Measurements from ENCODE around the gene TRPC3. TPM values are rescaled to one million over a fixed set of nuclear protein-coding genes. Genes with fewer than 3 reads are reported as not detected.
A peak's percentile ranks its signal among the peaks of the same experiment; 100 is the strongest.

TRPC3 gene
- total RNA-seq (not detected), polyA plus RNA-seq (under 1 TPM in 1 of 3 donors, not detected in 2; 0.31 TPM), total RNA-seq (0 to 0.17 (median 0) reads per million in 6 experiments)

- Mint-ChIP-seq H3K27ac (peak within 1 kb of the TSS in 2 of 10 donors; percentile 49 to 50), H3K4me3 (peak within 1 kb of the TSS; percentile 83 to 97 (median 90)), H3K27me3 (peaks cover 8 to 52% (median 41%) of the 10 kb centered on the region in 5 donors), H3K36me3 (no peaks in the 10 kb centered on the region), H3K4me1 (peaks cover 3 to 21% (median 15%) of the 10 kb centered on the region in 4 donors), H3K9me3 (no peaks in the 10 kb centered on the region)
- ATAC-seq (peak; percentile 38 to 57), DNase-seq (peak in 6 of 10 donors; percentile 13 to 29 (median 18))
- POLR2A ChIA-PET: no interaction called here
Measured at GRCh38 chr4:121951521-121952110, at the start of gene TRPC3. TRPC3 (minus strand) TSS chr4:121952060; CDS start chr4:121951680, 380 bp downstream.

GRCh38 chr4:122000849-122001248 is 49.0 kb upstream of the TRPC3 start:
- H3K9me3 Mint-ChIP-seq: no peaks in the 10 kb centered on the region
- H3K36me3 Mint-ChIP-seq: no peaks in the 10 kb centered on the region
- peaks cover 13 to 25% (median 17%) of the 10 kb centered on the region in 5 donors for H3K27me3 Mint-ChIP-seq
- no peak overlapping the region for H3K27ac Mint-ChIP-seq
- no peak for ATAC-seq
- POLR2A ChIA-PET: no interaction called here
- DNase-seq: no peak
- no peaks in the 10 kb centered on the region for H3K4me1 Mint-ChIP-seq
- H3K4me3 Mint-ChIP-seq: no peak overlapping the region

GRCh38 chr4:121998024-121998423 is 46.2 kb upstream of the TRPC3 start:
- H3K4me1 Mint-ChIP-seq: no peaks in the 10 kb centered on the region
- peaks cover 17 to 36% (median 22%) of the 10 kb centered on the region in 5 donors for H3K27me3 Mint-ChIP-seq
- no peak overlapping the region for H3K27ac Mint-ChIP-seq
- DNase-seq (no peak), ATAC-seq (peak in 1 of 2 donors; percentile 32)
- H3K9me3 Mint-ChIP-seq: no peaks in the 10 kb centered on the region
- POLR2A ChIA-PET: no interaction called here
- H3K36me3 Mint-ChIP-seq: no peaks in the 10 kb centered on the region
- H3K4me3 Mint-ChIP-seq: no peak overlapping the region

- ATAC-seq (no peak), DNase-seq (no peak)
- H3K4me1 Mint-ChIP-seq: no peaks in the 10 kb centered on the region
- no peak overlapping the region for H3K27ac Mint-ChIP-seq
- peaks cover 10 to 28% (median 16%) of the 10 kb centered on the region in 5 donors for H3K27me3 Mint-ChIP-seq
- POLR2A ChIA-PET: no interaction called here
- no peak overlapping the region for H3K4me3 Mint-ChIP-seq
- H3K36me3 Mint-ChIP-seq: no peaks in the 10 kb centered on the region
- H3K9me3 Mint-ChIP-seq: no peaks in the 10 kb centered on the region
Measured at GRCh38 chr4:121995790-121996537, 44.1 kb upstream of the TRPC3 start.

- DNase-seq: no peak
- POLR2A ChIA-PET: no interaction called here
- Mint-ChIP-seq H3K36me3 (no peaks in the 10 kb centered on the region), H3K4me3 (no peak overlapping the region), H3K27me3 (peaks cover 24 to 45% (median 36%) of the 10 kb centered on the region in 5 donors), H3K4me1 (peaks cover 0 to 2% (median 0%) of the 10 kb centered on the region in 4 donors), H3K27ac (no peak overlapping the region), H3K9me3 (no peaks in the 10 kb centered on the region)
- no peak for ATAC-seq
Measured at GRCh38 chr4:121991968-121992367, 40.1 kb upstream of the TRPC3 start.

- DNase-seq: no peak
- Mint-ChIP-seq H3K4me1 (peaks cover 0 to 2% (median 0%) of the 10 kb centered on the region in 4 donors), H3K27ac (no peak overlapping the region), H3K9me3 (no peaks in the 10 kb centered on the region), H3K36me3 (no peaks in the 10 kb centered on the region), H3K4me3 (no peak overlapping the region), H3K27me3 (peaks cover 25 to 43% (median 35%) of the 10 kb centered on the region in 5 donors)
- ATAC-seq: no peak
- POLR2A ChIA-PET: no interaction called here
Measured at GRCh38 chr4:121990489-121990888, 38.6 kb upstream of the TRPC3 start.

GRCh38 chr4:121989715-121990114 is 37.9 kb upstream of the TRPC3 start:
- Mint-ChIP-seq H3K27ac (no peak overlapping the region), H3K4me1 (peaks cover 0 to 2% (median 0%) of the 10 kb centered on the region in 4 donors), H3K27me3 (peaks cover 23 to 38% (median 34%) of the 10 kb centered on the region in 5 donors), H3K9me3 (no peaks in the 10 kb centered on the region), H3K36me3 (no peaks in the 10 kb centered on the region), H3K4me3 (no peak overlapping the region)
- ATAC-seq: no peak
- no peak for DNase-seq
- POLR2A ChIA-PET: no interaction called here

- ATAC-seq (no peak), DNase-seq (no peak)
- Mint-ChIP-seq H3K27me3 (peaks cover 20 to 37% (median 31%) of the 10 kb centered on the region in 5 donors), H3K4me1 (peaks cover 0 to 2% (median 0%) of the 10 kb centered on the region in 4 donors), H3K27ac (no peak overlapping the region), H3K9me3 (no peaks in the 10 kb centered on the region), H3K4me3 (no peak overlapping the region), H3K36me3 (no peaks in the 10 kb centered on the region)
- POLR2A ChIA-PET: no interaction called here
Measured at GRCh38 chr4:121988950-121989349, 37.1 kb upstream of the TRPC3 start.

GRCh38 chr4:121980643-121981042 is 28.8 kb upstream of the TRPC3 start:
- ATAC-seq (no peak), DNase-seq (no peak)
- Mint-ChIP-seq H3K4me1 (peaks cover 5 to 19% (median 12%) of the 10 kb centered on the region in 4 donors), H3K27ac (no peak overlapping the region), H3K27me3 (peaks cover 3 to 17% (median 5%) of the 10 kb centered on the region in 5 donors), H3K9me3 (peaks cover 0 to 2% (median 0%) of the 10 kb centered on the region in 9 donors), H3K36me3 (peaks cover 0 to 2% (median 0%) of the 10 kb centered on the region in 3 donors), H3K4me3 (no peak overlapping the region)
- POLR2A ChIA-PET: no interaction called here

- peak overlapping the region in 6 of 10 donors; percentile 5 to 93 (median 78) for H3K27ac Mint-ChIP-seq
- H3K4me3 Mint-ChIP-seq: peak overlapping the region in 5 of 10 donors; percentile 1 to 70 (median 59)
- peaks cover 5 to 19% (median 12%) of the 10 kb centered on the region in 4 donors for H3K4me1 Mint-ChIP-seq
- no peak for DNase-seq
- H3K36me3 Mint-ChIP-seq: peaks cover 0 to 2% (median 0%) of the 10 kb centered on the region in 3 donors
- H3K27me3 Mint-ChIP-seq: peaks cover 0 to 19% (median 6%) of the 10 kb centered on the region in 5 donors
- ATAC-seq: no peak
- H3K9me3 Mint-ChIP-seq: no peaks in the 10 kb centered on the region
- POLR2A ChIA-PET: no interaction called here
Measured at GRCh38 chr4:121978172-121978516, 26.3 kb upstream of the TRPC3 start.

- peaks cover 0 to 2% (median 0%) of the 10 kb centered on the region in 3 donors for H3K36me3 Mint-ChIP-seq
- POLR2A ChIA-PET: no interaction called here
- peak overlapping the region in 5 of 10 donors; percentile 1 to 70 (median 59) for H3K4me3 Mint-ChIP-seq
- H3K4me1 Mint-ChIP-seq: peaks cover 5 to 19% (median 12%) of the 10 kb centered on the region in 4 donors
- peak in 2 of 10 donors; percentile 16 to 21 for DNase-seq
- H3K27ac Mint-ChIP-seq: peak overlapping the region in 6 of 10 donors; percentile 5 to 93 (median 78)
- peaks cover 0 to 19% (median 6%) of the 10 kb centered on the region in 5 donors for H3K27me3 Mint-ChIP-seq
- H3K9me3 Mint-ChIP-seq: no peaks in the 10 kb centered on the region
- ATAC-seq: no peak
Measured at GRCh38 chr4:121977251-121978171, 25.7 kb upstream of the TRPC3 start.

- peaks cover 0 to 2% (median 0%) of the 10 kb centered on the region in 3 donors for H3K36me3 Mint-ChIP-seq
- no peak for ATAC-seq
- H3K9me3 Mint-ChIP-seq: no peaks in the 10 kb centered on the region
- peaks cover 0 to 19% (median 6%) of the 10 kb centered on the region in 5 donors for H3K27me3 Mint-ChIP-seq
- DNase-seq: no peak
- H3K4me1 Mint-ChIP-seq: peaks cover 5 to 19% (median 12%) of the 10 kb centered on the region in 4 donors
- H3K27ac Mint-ChIP-seq: no peak overlapping the region
- POLR2A ChIA-PET: no interaction called here
- H3K4me3 Mint-ChIP-seq: no peak overlapping the region
Measured at GRCh38 chr4:121975784-121976183, 23.9 kb upstream of the TRPC3 start.
